Measurements from ENCODE around the gene MAGOH. TPM values are rescaled to one million over a fixed set of nuclear protein-coding genes. Genes with fewer than 3 reads are reported as not detected.
A peak's percentile ranks its signal among the peaks of the same experiment; 100 is the strongest.

MAGOH gene
- total and polyA plus RNA-seq, 2 of the 13 experiments (the other 11 are each of a cell fraction or from before 2014, with no cell fraction given), result 24.1 to 87.0 TPM

DNA sequence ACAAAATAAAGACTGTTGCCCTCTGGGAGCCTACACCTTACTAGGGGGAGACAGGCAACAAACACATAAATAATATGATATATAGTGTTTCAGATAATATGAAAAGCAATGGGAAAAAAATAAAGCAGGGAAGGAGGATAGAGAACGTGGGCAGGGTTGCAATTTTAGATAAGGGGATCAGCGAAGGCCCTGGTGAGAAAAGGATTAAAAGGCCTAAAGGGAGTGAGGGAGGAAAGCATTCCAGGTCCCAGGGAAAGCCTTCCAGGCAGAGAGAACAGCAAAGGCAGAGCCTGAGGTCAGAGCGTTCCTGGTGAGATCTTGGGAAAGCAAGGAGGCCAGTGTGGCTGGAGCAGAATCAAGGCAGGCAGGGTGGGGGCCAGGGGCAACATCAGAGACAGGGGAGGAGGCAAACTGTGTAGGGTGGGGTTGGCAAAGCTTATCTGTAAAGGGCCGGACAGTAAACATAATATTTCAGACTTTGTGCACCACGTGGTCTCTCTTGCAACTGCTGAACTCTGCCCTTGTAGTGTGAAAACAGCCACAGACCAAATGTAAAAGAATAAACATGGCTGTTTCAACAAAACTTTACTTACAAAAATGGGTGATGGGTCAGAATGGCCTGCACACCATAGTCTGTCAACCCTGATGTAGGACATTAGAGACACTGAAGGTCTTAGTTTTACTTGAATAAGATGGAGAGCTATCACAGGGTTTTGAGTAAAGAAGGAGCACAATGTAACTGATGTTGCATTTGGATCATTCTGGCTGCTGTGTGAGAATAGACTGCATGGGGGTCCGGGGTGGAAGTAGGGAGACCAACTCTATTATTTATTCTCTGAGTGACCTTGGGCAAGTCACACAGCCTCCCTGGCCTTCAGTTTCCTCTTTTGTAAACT, 55.0 kb downstream of the MAGOH start (continued):
- no peak for TF ChIP-seq HNRNPL (IDR thresholded peaks at IDR 0.05; ENCODE audit: low read depth, low read length)
- TF ChIP-seq, protein P1, sequence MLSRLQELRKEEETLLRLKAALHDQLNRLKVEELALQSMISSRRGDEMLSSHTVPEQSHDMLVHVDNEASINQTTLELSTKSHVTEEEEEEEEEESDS (CRISPR knock-in tag; IDR thresholded peaks at IDR 0.05; ENCODE audit: borderline replicate concordance), result no peak
- TF ChIP-seq ZNF337 (CRISPR knock-in tag; IDR thresholded peaks at IDR 0.05; ENCODE audit: borderline replicate concordance, low read depth), result no peak

DNA sequence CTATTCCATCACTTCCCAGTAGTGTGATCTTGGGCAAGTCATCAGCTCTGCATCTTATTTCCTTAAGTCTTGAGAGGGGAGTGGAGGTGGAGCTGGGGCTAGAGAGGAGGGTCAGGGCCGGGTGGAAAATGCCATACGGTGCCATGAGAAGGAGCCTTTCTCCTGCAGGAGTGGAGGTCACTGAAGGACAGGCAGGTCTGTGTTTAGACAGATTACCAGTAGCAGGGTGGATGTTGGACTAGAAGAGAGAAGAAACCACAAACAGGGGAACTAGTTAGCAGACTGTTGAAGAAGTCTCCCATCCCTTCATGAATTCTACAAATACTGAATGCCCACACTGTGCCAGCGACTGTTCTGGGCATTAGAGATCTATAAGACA, 55.6 kb downstream of the MAGOH start:
- Histone ChIP-seq H3K27me3 (ENCODE audit: control insufficient read depth in 1 of 2, insufficient read depth in 2 of 2, low read length in 2 of 2) (0 out of 5 replicates have a peak, but pooled peaks cover 0 to 4% of the 10 kb centered on the region in 2 experiments), H3K27ac (ENCODE audit: extremely low read length, insufficient read depth, low read length) (peak overlapping the region; percentile 90), H3K4me1 (ENCODE audit: insufficient read depth, low read length) (peaks cover 81% of the 10 kb centered on the region), H3K9me3 (ENCODE audit: low read length) (no peaks in the 10 kb centered on the region), H3K9ac (ENCODE audit: insufficient read depth, low read depth, low read length) (peak overlapping the region; percentile 79), H3K4me2 (ENCODE audit: low read depth, low read length) (peak overlapping the region; percentile 98), H3K4me3 (replicated peaks in 1 of 3; ENCODE audit: insufficient read depth in 1 of 3, low read depth in 2 of 3, low read length in 3 of 3) (peak overlapping the region; percentile 35 to 68 (median 41)), H3K79me2 (ENCODE audit: insufficient read depth, low read length) (no peaks in the 10 kb centered on the region), H4K20me1 (ENCODE audit: insufficient read depth, low read length) (no peaks in the 10 kb centered on the region), H2AFZ (ENCODE audit: low read length) (no peak overlapping the region), H3K36me3 (replicated peaks in 1 of 2; ENCODE audit: control insufficient read depth in 1 of 2, insufficient read depth in 2 of 2, low read length in 2 of 2) (no peaks in the 10 kb centered on the region)
- in situ Hi-C loops (cut with HindIII; ENCODE audit: extremely low pct_ligation_motif_present, low pct_unique_long_range_greater_than_20kb) (loop anchor here (5.0 to 10.0 kb wide), 3 partner anchors 55 to 478 kb away; partner anchors contain the start of gene ECHDC2), intact Hi-C loops (cut with micrococcal nuclease; ENCODE audit: unreplicated experiment) (loop anchor here (1.0 to 10.0 kb wide), 8 partner anchors 21 to 480 kb away; partner anchors contain the start of gene ECHDC2)
- ChIA-PET POLR2A (interaction anchor here (1.0 to 4.9 kb wide), 19 partner anchors 7 to 261 kb away, joined by 3 to 37 read pairs (median 7); partner anchors contain the start of genes CPT2, ECHDC2 and MAGOH), CTCF (ENCODE audit: low intra/inter-chr PET ratio, low total read pairs) (no interaction called here)
- TF ChIP-seq ZFP36L1 (CRISPR knock-in tag; IDR thresholded peaks at IDR 0.05) (0 out of 2 replicates have a peak, but pooled peaks have one; percentile 49), MIER3 (CRISPR knock-in tag; IDR thresholded peaks at IDR 0.05; ENCODE audit: borderline replicate concordance) (0 out of 2 replicates have a peak, but pooled peaks have one; percentile 2), ZNF263 (CRISPR knock-in tag; IDR thresholded peaks at IDR 0.05) (no peak)
- TF ChIP-seq, protein P2, sequence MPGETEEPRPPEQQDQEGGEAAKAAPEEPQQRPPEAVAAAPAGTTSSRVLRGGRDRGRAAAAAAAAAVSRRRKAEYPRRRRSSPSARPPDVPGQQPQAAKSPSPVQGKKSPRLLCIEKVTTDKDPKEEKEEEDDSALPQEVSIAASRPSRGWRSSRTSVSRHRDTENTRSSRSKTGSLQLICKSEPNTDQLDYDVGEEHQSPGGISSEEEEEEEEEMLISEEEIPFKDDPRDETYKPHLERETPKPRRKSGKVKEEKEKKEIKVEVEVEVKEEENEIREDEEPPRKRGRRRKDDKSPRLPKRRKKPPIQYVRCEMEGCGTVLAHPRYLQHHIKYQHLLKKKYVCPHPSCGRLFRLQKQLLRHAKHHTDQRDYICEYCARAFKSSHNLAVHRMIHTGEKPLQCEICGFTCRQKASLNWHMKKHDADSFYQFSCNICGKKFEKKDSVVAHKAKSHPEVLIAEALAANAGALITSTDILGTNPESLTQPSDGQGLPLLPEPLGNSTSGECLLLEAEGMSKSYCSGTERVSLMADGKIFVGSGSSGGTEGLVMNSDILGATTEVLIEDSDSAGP (CRISPR knock-in tag; IDR thresholded peaks at IDR 0.05; ENCODE audit: borderline replicate concordance), result 0 out of 2 replicates have a peak, but pooled peaks have one; percentile 23
- ATAC-seq, result peak; percentile 19
- no peak for FAIRE-seq
- no peak for DNase-seq (ENCODE audit: low spot score)
- BruUV-seq (replicated peaks), result TSS peak; percentile 82
- WGBS (ENCODE audit: low lambda C conversion rate), result 25% methylated on average over 3 of the region's 3 CpGs

Measured in HepG2 (cell line).